Cardiac fibroblast (primary cell): ENCODE data around the gene SPATA13.
"Not testable (repeated sequence)": the region's sequence is repeated elsewhere in the genome, so short reads cannot be mapped to it uniquely, and the experiment has no call there.

ENCODE experiments used
- DNase-seq, 2 donors: peaks; one replicate each; pipeline versions ENCODE4 v3.0.0 to v3.0.0-alpha.2; 2010; ENCODE audit warnings: low read depth in 2 of 2
- H3K4me3 ChIP-seq, 2 donors: replicated peaks in 1 of 2; 1 replicate in 1 of 2; 2 replicates in 1 of 2; pipeline ENCODE4 v1.5.1; 2011; ENCODE audit warnings: low read depth in 2 of 2, low read length in 2 of 2, mild to moderate bottlenecking in 2 of 2, moderate library complexity in 1 of 2
- CTCF ChIP-seq: IDR thresholded peaks from one replicate; pipeline ENCODE4 v1.5.1; 2011; ENCODE audit warnings: low read depth, mild to moderate bottlenecking, low read length, inconsistent platforms

The SPATA13 gene

GRCh38 chr13:24341439-24341838 is 180.9 kb downstream of the SPATA13 start:
- no peak for TF ChIP-seq CTCF

GRCh38 chr13:24348385-24348784 is 187.9 kb downstream of the SPATA13 start:
- DNase-seq, result peak in 1 of 2 donors; percentile 5
- no peak overlapping the region for H3K4me3 ChIP-seq
- TF ChIP-seq CTCF, result no peak

More at GRCh38 chr13:24341439-24341838, 180.9 kb downstream of the SPATA13 start:
- DNase-seq, result peak; percentile 4 to 6
- no peak overlapping the region for H3K4me3 ChIP-seq

GRCh38 chr13:24348797-24349515 is 188.4 kb downstream of the SPATA13 start:
- no peak overlapping the region for H3K4me3 ChIP-seq
- TF ChIP-seq CTCF, result no peak
- peak in 1 of 2 donors; percentile 7 for DNase-seq

- DNase-seq, H3K4me3 ChIP-seq: not testable (repeated sequence)
Measured at GRCh38 chr13:24349778-24350664, 189.5 kb downstream of the SPATA13 start.

- TF ChIP-seq CTCF, result no peak
- no peak for DNase-seq
- H3K4me3 ChIP-seq, result no peak overlapping the region
Measured at GRCh38 chr13:24351423-24351822, 190.9 kb downstream of the SPATA13 start.

- no peak overlapping the region for H3K4me3 ChIP-seq
- DNase-seq, result no peak
- no peak for TF ChIP-seq CTCF
Measured at GRCh38 chr13:24353736-24354135, 193.2 kb downstream of the SPATA13 start.

- TF ChIP-seq CTCF, result no peak
- no peak overlapping the region for H3K4me3 ChIP-seq
- peak in 1 of 2 donors; percentile 9 for DNase-seq
Measured at GRCh38 chr13:24355103-24355502, 194.6 kb downstream of the SPATA13 start.
